Right forelimb (tissue), 1 donor: Measurements from ENCODE around the gene TPRA1.

Source experiments
- DNase-seq: peaks from one replicate; pipeline ENCODE4 v3.0.0-alpha.2; 2018

TPRA1 gene

DNA sequence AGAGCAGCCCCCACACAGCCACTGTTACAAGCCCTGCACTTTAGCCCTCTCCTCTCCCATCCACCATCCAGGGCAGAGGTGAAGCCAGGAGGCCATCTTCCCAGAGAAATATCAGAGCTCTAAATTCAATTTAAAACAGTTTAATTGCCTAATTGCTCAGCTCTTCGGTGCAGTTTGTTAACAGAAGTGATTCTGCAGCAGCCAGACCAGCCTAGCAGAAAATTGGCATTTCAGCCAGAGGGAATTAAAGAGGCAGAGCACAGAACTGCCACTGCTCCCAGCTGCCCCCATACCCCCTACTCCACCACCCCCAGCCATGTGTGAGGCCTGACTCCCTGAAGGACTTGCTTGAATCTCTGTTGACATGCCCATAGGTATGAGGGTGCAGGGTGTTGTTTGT, 38.5 kb downstream of the TPRA1 start:
- no peak for DNase-seq

DNA sequence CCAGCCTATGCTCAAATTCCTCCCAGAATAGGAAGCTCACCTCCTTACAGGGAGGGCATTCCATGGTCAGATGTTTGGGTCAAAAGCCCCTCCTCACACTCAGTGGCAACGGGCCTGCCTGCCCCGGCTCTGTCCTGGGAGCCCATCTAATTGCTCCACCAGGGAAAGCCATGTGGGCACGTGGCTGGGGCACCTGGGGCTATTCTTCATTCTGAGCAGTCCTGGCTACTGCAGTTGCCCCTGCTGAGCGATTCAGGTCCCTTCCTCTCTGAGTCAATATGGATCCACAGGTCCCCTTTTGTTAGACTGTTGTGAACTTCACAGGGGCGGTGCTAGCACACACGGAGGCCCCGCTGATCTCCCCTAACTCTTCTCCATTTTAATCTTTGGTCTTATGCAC, 39.4 kb downstream of the TPRA1 start:
- no peak for DNase-seq

DNA sequence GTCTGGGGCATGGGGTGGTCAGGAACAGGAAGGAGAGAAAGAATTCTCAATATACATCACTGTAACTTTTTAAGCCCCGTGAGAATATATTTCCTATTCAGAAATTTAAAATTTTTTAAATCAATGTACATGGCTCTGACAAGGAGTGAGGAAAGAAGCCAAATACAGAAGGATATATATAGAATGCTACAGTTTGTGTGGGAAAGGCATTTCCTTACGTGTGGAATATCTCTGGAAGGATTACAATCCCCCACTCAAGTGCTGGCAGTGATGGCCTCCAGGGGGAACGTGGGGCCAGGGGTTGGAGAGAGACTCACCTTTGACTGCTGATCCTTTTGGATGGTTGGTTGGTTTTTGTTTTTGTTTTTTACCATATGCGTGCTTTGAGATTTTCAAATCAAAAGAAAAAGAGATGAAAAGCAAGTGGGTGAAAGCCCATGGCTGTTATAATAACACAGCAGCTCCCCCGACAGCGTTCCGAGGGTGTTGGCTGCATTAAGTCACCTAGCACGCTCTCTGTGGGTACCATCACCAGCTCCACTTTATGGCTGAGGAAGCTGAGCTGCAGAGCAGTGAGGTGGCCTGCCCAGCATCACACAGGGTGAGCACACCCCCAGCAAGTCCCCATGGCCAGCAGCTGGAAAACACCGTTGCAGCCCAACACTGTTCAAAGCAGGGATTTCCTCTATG, 39.9 kb downstream of the TPRA1 start:
- DNase-seq, result no peak

DNA sequence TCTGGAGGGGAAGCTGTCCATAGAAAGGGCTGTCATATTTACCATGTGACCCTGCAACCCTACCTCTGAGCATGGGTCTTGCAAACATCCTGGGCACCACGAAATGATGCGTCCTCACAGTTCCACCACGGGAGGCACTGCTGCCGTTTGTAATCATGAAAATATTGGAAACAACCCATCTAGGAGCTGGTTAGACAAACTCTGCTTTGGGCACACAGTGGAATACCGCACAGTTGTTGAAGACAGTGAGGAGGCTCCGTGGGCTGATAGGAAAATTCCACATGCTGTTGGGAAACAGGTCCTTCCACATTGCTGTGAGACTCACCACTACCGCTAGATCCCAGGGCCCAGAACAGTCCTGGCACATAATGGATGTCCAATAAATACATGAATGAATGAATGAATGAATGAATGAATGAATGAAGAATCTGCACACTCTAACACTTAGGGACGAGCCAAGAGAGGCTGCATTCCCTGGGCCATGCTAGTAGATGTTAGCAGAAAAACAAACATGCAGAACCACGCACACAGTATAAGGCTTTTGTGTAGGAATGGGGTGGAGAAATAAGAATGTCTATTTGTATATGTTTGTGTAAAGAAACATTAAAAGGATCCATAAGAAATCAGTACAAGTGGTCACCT, 40.6 kb downstream of the TPRA1 start:
- no peak for DNase-seq

DNA sequence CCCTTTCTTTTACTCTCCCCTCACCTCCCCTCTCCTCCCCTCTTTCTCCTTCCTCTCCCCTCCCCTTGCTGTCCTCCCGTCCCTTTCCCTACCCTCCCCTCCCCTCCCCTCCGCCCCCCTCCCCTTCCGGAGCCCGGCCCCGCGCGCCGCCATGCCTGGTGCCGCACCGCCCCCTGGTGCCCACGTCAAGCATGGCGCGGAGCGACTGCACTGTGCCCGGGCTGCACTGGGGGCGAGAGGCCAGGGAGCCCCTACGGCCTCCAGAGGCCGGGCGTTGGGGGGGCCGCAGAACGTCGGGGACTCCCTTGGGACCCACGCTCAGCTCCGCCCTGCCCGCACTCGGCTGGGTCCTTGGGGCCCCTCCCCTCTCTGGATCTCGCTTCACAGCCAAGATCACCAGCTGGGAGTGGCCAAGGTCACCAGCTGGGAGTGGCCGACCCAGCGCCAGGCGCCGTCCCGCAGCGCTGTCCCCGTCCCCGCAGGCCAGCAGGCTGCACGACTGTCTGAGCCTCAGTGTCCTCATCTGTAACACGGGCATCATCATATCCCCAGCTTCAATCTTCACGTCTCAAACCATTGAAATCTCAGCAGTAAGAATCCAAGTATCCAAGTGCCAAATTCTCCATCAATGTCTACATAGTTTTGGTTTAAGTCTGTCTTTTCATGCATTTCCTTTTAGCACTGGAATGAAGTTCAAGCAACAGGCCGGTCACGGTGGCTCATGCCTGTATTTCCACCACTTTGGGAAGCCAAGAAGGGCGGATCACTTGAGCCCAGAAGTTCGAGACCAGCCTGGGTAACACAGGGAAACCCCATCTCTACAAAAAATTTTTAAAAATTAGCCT, 42.5 kb downstream of the TPRA1 start:
- peak; percentile 89 for DNase-seq

DNA sequence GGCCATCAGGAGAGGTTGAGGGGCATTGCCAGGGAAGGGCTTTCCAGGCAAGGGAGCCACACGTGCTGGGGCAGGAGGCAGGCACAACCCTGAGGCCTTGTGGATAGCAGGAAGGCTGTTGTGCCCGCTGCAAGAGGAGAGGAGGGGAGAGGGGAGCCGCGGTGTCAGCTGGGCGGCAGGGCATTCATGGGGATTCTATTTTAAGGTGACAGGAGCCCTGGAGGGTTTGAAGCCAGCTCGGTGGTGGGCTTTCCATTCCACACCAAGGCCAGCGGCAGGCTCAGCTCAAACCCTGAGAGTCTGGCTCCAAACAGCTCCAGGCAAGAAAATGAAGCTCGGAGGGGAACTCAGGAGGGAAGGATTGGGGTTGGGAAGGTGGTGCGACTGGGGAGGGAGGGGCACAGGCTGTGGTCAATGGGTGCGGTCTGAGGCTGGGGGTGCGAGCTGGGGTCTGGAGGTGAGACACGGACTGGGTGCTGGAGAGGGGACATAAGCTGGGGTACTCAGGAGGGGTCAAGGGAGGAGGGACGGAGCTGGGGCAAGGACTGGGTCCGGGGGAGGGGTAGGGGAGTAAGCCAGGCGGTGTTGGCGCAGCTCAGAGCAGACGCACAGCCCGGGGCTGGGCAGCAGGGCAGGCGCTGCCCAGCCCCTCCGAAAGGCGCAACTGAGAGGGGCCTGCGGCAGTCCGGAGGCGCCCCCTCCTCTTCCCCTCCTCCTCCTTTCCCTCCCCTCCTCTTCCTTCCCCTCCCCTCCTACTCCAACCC, 43.4 kb downstream of the TPRA1 start:
- no peak for DNase-seq

DNA sequence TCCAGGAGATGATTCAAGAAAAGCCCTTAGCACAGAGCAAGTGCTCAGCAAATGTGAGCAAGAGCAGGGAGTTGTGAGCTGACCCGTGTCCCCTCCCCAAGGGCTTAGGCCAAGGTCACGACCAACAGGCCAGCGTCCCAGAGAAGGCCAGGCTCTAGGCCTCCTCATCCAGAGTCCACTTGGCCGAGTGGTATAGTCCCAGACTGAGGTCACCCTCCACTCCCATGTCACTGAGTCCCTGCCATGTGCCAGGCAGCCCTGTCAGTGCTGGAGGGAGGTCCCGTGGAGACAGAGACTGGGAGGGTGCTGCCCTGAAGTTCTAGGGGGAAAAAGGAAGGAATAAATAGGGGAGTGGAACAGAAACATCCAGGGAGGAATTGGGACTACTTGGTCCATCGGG, 44.0 kb downstream of the TPRA1 start:
- DNase-seq, result no peak

DNA sequence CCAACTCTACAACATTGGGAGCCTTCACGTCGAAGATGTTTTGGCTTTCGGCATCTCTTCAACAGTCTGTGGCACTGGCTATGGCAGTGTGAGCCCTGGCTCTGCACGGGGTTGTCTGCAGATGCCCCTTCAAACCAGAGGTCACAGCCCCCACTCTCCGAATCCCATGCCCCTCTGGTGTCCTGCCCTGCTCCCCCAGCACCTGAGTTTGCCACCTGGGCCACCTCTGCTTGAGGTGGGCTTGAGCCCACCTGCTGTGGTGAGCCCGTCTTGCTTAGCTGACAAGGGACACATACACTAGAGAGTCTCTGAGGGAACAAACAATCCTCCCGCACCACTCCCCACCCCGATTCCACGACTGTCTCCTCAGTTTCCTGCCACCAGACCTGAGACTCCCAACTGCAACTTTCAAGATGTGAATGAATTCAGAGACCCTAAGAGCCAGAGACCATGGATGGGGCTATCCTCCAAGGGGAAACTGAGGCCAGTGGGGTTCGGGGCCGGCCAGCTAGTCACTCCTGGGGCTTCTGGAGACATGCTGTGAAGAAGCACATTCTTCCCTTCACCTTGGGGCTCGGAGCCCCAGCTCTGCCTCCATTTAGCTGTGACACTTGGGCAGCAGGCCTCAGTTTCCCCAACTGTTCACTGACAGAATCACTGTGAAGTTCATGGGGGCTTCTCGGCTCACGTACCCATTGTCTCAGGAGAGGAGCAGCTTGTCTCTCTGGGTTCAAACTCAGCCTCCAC, 44.6 kb downstream of the TPRA1 start:
- DNase-seq, result no peak

DNA sequence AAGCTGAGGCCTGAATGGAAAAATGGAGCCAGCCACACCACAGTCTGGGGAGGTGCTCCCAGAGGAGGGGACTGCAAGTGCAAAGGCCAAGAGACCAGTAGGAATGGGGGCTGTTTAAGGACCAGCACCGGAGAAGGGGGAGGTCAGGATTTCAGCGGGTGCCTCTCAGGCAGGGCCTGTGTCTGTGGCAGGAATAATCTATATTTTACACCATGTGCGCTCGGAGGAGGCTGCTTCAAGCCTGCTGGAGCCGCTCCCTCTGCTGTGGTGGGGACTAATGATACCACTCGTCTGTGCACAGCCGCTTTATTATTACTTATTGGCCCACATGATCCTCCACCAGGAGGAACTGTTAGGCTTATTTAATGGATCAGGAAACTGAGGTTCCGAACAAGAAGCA, 45.3 kb downstream of the TPRA1 start:
- DNase-seq, result no peak

DNA sequence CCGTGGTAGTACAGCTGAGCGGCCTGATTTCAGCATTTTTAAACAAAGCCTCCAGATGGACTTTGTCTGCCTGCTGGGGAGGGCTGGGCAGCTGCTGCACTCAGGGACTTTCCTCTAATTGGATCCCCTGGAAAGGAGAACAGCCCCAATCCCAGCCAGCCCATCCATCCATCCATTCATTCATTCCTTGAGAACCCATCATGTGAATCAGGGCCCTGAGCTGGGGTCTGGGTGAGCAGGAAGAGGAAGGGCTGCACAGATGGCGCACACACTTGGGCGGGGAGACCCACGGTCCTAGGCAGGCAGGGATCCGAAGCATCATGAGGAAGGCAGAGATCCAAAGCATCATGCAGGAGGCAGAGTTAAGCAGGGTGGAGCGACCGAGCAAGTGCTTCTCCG, 45.7 kb downstream of the TPRA1 start:
- no peak for DNase-seq

DNA sequence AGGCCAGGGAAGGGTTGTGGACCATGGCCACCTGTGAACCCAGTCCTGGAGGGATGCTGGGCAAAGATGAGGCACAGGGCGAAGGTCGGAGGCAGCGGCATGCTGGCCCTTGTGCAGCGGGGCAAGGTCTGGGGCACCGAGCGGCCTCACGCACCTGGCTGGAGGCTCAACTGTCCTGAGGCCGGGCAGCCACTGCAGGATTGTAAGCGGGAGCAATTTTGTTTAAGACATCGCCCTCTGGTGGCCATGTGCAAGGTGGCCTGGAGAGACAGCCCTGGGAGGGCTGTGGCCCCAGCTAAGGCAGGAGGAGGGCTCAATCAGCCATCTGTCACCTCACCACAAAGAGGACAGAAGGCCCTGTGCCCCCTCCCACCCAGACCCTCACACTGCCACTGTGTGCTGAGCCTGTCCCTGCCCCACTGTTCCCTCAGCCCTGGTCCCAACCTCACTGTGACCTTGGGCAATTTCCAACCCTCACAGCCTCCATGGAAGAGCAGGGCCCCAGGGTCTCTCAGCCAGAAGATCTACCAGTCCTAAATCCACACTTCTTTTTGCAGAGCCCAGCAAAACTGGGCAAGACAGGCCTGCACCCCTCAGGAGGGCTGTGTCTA, 46.2 kb downstream of the TPRA1 start:
- DNase-seq, result peak; percentile 73

DNA sequence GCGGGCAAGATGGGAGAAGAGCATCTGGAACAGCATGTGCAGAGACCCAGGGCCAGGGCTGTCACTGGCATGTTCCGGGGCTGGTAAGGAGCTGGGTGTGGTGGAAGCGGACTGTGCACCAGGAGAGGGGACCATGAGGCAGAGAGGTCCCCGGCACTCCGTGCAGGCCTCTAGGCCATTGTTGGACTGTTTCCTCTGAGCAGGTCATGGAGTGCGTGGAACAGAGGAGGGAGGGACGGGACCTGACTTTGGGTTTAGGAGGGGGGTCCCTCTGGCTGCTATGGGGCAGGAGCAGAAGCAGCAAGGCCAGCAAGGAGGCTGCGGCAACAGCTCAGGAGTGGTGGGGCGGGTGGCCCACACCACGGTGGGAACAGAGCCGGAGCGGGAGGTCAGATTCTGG, 47.1 kb downstream of the TPRA1 start:
- DNase-seq, result no peak

DNA sequence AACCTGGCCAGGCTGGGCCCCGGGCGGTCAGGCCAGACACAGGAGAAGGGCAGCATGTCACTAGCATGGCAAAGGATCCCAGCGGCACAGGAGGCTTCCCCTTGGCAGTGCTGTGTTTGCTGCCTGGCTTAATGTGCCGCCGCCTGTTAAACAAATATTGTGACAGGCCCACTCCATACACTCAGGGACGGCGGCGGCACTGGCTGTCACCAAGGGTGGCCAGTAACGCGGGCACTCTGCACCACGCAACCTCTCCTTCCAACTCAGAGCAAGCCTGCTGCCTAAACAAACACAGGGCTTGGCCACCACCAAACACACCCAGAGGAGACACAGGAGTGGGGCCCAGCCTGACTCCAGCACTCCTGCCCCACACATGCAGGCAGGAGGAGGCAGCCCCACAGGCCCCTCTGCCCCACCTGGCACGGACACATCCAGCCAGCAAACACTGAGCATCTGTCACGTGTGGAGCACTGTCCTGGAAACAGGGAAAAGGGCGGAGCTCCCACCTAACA, 48.0 kb downstream of the TPRA1 start:
- no peak for DNase-seq

DNA sequence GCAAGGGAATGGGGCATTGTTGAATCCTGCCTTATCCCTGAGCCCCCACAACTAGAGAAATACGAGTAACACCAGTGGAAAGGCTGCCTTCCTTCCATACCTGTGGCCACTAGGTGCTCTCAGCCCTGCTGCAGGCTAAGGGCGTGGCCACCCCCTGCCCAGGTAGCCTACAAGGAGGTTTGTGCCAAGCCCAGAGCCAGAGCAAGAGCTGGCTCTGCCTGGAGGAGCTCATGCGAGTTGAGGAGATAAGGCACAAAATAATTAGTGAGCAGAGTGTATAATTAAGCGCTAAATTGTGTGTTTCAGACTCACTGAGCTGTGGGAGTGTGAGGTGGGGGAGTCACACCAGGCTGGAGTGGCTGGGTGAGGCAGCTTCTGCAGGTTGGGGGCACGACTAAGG, 49.2 kb downstream of the TPRA1 start:
- no peak for DNase-seq

DNA sequence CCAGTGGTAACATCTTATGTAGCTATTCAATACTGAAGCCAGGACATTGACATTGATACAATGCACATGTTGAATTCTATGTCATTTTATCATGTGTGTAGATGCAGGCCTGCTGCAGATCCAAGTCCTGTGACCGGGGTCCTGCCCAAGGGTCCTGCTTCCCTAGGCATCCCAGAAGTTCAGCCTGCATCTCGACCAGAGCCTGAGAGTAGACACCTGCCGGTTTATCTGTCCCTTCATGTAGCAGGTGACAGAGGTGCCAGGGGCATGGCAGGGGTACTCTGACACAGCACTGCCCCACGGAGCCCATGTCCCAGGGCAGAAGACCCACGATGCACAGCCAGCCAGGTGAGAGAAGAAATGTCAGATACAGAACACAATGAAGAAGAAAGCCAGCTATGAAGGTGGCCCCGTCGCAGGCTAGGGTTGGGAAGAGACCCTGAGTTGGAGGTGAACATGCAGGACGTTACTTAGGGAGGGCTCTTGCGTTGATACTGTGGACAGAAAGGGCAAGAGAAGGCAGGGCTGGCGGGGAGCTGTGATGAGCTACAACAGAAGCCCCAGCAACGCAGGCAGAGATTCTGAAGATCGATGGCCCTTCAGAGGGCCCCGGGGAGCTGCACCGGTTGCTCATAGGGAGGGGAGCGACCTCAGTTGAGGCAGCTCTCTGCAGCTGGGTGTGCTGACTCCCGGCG, 51.0 kb downstream of the TPRA1 start:
- DNase-seq, result no peak

DNA sequence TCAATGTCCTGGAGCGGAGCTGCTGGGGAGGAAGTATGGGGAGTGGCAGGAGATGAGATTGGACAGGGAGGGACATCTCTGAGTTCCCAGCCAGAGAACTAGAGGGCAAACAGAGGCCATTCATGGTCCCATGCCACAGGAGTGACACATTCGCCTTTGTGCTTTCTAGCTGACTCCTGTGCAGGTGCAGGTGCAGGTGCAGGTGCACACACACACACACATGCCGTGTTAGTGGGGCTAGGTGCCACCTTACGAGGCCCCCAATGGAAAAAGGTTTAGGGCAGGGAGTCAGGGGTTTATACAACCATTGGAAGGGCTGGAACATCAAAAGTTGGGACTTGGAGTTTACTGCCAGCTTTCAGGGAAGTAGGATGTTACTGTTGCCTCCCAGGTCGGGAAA, 52.0 kb downstream of the TPRA1 start:
- no peak for DNase-seq

DNA sequence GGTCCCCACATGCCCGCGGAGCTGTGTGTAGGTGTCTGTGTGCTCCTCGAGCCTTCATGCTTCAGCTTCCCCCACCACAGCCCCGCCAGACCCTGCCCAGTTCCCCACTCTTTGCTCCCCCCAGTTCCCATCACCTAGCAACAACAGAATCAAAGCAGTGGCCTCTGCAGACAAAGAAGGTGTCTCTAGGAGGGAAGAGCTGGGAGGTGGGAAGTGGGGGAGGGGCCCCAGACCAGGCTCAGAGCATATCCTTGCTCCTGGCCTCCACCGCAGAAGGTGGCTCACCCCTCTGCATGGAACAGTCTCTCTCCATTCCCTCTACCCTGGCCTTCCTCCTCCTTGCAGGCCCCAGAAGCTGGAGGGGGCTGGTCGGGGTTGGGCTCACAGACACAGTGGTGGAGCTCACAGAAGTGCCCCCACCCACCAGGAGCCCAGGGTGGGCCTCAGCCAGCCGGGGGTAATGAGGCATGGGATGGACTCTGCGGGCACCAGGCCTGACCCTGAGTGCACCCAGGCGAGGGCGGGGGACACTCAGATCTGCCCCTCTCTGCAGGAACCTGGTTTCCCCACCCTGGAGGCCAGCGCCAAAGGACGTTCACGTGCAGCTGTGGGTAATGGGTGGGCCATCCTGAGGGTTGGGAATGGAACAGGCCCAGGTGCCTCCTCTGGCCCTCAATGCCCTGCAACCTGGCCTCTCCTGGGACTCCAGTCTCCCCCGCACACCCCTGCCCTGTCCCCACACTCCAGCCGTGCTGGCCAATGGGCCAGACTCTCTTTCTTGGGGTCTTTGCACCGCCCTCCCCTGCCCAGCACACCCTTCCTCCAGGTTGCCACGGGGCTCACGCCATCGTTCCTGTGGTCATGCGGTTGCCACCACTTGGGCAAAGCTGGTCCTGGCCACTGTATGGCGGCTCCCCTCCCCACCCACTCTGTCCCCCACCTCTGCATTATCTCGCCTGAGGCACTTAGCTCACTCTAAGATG, 53.4 kb downstream of the TPRA1 start:
- no peak for DNase-seq

DNA sequence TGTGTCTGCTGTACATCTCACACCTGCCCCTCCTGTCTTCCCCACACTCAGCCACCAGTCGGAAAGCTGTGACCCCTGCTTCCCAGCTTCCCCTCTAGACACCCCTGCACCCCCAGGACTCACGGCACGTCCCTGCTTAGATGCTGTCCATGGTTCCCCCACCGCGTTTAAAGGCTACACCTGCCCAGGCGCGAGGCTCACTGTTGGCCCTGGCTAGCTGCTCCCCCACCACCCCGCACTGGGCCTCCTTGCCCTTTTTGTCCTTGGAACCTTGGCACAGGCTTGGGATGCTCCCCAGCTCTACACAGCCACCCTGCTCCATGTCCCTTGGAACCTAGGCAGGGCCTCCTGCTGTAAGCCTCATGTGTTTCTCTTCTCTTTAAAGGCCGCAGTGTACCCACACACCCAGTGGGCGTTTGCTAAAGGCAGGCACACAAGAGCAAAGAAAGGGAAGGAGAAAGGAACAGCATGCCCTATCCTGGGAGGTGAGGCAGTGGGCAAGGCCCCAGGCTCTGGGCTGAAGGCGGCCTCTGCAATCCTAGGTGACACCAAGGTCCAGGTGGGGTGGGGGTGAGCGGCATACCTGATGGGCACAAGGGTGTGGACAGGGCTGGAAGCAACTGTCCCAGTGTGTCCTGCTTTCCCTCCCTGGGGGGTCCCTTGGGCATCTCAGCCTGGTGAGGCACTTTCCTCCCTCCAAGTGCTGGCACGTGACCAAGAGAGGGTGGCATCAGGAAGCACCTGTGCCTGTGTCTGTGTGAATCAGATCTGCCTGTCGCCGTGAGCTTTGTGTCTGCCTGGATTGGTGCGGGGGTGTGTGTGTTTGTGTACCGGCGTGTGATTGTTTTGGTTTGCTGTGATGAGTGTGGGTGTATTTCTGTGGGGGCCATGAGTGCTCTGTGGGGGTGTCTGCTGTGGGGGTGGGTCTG, 54.4 kb downstream of the TPRA1 start:
- DNase-seq, result no peak
